Epithelial cell of prostate (primary cell): ENCODE measurements around the gene PKP2.

Experiments
- DNase-seq: peaks from one replicate; pipeline ENCODE4 v3.0.0-alpha.2; 2011; ENCODE audit warnings: low read depth, low spot score
- H3K27ac ChIP-seq: fragments of 450-650 bp; 2 replicates; pipeline ENCODE4 v1.5.1; 2017; ENCODE audit warnings: mild to moderate bottlenecking

Gene PKP2

DNA sequence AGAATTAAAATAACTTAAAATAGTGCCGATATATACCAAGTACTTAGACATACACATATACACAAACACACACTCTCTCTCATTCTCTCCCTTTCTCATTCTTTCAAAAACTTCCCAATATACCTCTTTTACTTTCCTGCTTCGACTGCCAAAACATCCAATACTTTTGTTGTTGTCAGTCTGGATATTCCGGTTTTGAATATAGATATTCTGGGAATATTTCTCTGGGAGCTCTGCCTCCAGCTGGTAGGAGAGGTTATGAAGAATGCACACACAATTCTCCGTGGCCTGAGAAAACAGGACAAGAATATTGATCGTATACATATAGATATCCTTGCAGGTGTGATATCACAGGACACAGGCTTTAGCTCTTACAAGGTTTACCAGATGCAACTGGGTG lies 74.2 kb downstream of the PKP2 start:
- H3K27ac ChIP-seq: peak overlapping the region; percentile 25
- no peak for DNase-seq

DNA sequence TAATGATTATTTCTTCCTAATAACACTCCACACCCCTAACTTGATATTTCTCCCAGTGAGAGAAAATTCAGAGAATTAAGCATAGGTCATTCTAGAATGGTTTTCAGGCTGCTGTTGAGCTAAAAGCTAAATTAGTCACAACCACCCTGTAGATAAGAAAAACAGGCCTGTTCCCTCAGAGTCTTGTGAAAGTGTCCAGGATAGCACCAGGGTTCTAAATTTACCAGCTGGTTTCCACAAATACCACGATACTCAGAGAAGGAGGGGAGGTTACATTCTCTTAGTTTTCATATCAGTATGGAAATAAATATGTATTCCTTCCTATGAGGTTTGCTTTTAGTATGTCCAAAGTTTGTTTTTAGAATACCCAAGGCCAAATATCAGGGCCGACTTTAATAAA lies 74.9 kb downstream of the PKP2 start:
- DNase-seq: no peak
- H3K27ac ChIP-seq: peak overlapping the region; percentile 25

DNA sequence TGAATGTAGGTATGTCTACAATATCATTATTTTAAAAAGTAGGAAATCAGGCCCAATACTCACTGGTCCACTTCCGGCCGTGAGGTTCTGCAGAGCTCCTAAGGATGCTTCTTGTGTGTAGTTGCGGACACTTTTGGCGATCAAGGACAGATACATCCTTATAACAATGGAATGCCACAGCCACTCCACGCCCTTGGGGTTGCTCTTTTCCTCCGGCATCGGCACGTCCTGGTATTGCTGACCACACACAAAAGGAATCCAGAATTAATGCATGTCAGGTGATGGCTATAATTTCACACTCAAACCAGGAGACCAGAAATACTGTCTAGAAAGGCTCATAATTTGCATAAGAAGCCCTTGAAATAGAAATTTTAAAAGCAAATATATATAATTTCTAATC lies 75.3 kb downstream of the PKP2 start:
- no peak for DNase-seq
- peak overlapping the region; percentile 25 for H3K27ac ChIP-seq

DNA sequence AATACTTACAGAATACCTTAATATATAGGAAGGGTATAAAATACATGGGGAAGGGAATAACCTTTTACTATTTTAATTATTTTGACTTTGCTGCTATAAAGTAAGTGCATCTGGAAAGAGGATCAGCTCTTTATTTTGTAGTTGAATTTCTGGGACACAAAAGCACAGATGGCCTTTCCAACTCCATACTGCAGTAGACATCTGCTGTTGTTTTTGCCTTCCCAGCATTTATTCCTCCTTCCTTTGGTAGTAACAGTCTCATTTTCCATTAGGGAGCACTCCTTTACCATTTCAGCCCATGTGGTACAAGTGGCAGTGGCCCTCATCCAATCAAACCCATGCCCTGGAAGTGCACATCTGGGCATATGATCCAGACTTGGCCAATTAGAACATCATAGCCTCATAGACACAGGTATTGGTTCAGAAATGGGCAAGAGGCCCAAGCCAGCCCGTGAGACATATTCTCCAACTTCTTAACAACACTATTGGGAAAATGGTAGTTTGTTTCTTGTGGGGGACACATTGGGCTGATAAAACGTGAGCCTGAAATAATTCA lies 76.1 kb downstream of the PKP2 start:
- DNase-seq: no peak
- no peak overlapping the region for H3K27ac ChIP-seq

DNA sequence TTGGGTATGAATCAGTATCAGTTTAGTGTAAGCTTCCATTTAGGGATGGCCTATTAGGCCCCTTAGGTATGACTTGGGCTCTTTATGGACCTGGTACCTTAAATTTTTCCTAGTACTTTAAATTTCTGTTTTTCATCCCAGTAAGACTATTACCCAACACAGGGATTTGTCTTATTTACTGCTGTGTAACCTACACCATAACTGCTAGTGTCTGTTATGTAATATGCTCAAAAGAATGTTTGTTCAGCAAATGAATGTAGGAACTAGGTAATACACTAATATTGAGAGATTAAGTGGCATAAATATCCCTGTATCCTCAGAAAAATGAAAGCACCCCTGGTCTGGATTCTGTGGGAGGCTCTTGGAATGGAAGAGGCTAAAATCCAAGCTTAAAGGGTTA lies 77.2 kb downstream of the PKP2 start:
- no peak overlapping the region for H3K27ac ChIP-seq
- DNase-seq: no peak

DNA sequence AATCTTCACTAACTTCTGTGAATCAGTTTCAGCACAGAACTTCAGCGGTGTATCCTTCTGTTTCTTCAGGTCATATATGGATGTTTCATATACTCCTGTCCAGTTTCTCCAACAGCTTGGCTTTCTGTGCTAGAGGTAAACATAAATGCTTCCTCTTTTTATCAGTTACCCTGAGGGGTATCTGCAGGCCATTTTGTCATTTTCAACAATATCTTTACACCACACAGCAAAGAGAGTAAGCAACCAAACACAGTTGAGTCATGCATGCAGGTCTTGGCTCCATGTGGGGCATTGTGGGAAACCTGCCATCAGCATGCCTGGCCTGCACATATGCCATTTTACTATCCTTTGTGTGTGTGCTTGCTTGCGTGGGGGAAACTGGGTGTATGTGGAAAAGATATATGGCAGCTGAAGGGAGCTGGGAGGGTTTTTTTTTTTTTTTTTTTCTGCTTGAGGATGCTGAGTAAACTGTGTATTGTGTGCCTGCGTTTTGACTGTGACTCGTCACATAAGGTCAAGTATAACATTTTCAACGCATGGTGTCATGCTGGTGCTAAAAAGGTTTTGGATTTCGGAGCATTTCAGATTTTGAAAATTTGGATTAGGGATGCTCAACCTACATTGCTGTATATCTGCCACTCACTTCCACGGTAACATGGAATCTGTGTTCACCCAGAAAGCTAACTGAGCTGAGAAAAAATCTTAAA lies 84.7 kb downstream of the PKP2 start:
- DNase-seq: no peak
- H3K27ac ChIP-seq: no peak overlapping the region

DNA sequence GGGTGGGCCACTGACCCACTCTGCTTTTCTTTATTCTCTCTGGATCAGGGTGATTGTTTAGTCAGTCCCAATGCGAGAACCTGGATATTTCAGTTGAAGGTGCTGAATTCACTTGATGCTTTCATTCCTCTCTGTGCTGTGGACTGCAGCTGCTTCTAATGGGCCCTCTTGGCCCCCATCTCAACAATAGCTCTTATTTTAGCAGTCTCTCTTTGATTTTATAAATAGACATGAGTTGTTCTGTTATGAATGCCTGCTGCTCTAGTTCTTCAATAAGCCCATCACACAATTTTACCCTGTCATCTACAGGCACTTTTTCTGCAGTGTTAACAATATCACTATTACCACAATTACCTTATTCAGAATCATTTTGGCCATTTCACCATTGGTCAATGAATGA lies 86.7 kb downstream of the PKP2 start:
- H3K27ac ChIP-seq: no peak overlapping the region
- no peak for DNase-seq

DNA sequence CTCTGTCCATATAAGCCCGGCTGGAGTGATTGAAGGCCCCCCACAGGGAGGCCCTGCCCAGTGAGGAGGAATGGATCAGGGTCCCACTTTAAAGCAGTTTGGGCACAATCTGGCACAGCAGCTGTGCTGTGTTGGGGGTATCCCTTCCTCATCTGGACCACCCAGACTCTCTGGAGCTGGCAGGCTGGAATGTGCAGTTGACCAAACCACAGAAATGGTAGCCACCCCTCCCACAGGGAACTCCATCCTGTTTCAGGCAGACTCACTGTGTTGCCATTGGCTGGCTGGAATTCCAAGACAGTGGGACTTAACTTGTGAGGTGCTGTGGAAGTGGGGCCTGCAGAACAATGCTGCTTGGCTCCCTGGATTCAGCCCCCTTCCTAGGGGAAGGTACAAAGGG lies 87.4 kb downstream of the PKP2 start:
- no peak for DNase-seq
- H3K27ac ChIP-seq: no peak overlapping the region

DNA sequence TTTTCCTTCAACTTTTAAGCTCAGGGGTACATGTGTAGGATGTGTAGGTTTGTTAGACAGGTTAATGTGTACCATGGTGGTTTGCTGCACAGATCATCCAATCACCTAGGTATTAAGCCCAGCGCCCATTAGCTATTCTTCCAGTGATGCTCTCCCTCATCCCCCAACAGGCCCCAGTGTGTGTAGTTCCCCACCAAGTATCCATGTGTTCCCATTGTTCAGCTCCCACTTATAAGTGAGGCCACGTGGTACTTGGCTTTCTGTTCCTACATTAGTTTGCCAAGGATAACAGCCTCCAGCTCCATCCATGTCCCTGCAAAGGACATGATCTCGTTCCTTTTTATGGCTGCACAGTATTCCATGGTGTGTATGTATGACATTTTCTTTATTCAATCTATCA lies 92.3 kb downstream of the PKP2 start:
- DNase-seq: no peak
- no peak overlapping the region for H3K27ac ChIP-seq

DNA sequence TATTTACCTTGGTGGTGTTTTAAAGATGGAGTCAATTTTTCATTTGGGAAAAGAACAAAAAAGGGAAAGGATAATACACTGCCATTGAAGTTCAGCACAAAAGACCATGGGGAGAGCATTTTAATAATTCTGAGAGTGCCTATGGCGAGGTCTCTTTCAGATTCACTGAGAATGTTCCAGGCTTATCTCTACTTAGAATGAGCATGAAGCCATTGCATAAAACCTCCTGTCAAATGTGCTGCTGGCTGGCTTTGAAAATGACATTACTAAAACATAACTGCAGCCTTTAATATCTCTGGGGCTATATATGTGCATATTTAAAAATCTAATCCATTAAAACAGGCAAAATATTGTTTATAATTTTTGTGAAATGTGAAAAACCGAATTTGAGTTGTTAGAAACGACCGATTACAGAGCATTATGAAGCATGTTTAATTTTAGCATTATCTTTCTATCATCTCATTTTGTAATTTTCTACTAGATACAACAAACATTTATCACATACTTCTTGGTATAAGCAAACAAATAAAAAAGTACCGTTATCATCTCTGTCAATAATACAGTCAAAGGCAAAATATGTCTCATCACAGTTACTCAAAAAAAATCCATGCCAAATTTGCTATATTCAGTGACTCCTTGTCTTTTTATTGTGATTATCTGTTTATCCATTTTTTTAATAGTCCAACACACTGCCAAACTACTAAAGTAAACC lies 95.2 kb downstream of the PKP2 start:
- no peak overlapping the region for H3K27ac ChIP-seq
- no peak for DNase-seq

DNA sequence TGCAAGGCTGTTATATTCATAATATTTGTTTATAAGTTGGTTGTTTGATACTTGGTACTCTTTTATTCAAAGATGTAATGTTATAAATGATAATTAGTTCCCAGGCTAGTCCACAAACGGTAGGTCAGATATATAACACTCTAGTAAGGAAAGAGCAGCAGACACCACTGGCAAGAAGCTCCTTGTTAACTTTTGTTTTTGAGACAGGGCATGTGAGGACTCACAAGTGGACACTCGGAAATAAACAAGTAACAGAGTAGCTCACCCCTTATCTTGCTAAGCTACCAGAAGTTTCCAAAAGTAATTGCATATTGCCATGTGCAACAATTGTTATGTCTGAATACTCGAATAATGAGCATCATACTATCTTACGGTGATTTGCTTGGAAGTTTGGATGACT lies 102.3 kb downstream of the PKP2 start:
- no peak overlapping the region for H3K27ac ChIP-seq
- DNase-seq: no peak

DNA sequence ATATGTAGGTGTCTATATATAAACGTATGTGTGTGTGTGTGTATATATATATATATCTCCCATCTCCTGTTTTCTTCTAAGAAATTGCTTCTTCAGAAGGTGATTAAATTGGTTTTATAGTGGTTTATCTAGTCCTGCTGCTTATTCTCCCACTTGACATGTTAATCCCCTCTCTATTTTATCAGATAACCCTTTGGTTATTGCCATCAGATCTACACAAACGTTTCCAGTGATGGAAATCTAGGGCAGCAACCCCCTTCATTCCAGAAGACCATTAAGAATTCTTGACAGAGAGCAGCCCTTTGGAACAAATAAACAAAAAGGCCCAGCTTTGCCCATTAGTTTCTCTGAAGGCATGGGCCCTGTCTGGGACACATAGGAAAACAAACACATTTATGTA lies 106.7 kb downstream of the PKP2 start:
- DNase-seq: no peak
- no peak overlapping the region for H3K27ac ChIP-seq

DNA sequence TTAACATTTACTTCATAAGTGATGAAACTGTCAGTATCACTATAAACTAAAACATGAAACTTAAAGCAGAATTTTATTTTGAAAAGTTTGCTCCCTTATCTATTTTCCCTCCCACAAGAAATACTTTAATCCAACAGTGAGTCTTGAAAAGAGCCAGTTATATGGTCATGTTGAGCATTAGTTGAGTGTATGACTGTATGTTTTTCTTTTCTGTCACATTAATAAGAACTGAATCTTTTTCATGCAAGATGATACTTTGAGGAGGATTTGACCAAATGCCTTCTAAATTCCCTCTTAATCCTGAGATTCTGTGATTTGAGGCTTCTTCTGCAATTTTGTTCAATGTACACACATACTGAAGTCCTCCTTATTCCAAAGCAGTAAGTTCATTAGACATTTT lies 107.1 kb downstream of the PKP2 start:
- no peak overlapping the region for H3K27ac ChIP-seq
- DNase-seq: no peak

DNA sequence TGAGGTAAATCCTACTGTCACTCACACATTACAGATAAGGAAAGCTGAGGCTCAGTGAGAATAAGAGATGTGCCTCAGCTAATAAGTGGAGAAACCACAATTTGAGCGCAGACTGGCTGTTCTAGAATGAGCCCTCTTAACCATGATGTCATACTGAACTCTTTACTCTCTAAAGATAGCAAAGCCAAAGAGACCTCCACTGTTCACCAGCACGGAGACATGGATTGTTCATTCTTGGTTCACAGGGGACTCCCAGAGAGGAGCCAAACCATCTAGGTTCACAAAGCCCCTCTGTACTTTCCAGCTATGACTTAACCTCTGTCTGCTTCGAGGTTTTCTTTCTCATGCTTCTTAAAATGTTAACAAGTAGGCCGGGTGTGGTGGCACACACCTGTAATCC lies 108.2 kb downstream of the PKP2 start:
- no peak for DNase-seq
- no peak overlapping the region for H3K27ac ChIP-seq

DNA sequence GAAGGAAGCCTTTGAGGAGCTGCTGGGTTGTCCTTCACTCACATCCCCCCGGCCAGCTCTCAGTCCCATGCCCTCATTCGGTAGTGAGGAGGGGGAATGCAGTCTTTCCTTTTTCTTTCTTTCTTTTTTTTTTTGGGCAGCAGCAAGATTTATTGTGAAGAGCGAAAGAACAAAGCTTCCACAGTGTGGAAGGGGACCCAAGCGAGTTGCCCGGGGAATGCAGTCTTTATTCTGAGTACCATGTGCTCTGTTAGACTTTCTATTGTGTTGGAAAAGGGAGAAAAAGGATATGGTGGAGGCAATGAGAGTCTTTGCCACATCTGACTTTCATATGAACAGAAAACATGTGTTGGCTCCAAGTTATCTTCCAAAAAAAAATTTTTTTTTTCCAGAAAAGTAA lies 111.0 kb downstream of the PKP2 start:
- DNase-seq: no peak
- no peak overlapping the region for H3K27ac ChIP-seq

DNA sequence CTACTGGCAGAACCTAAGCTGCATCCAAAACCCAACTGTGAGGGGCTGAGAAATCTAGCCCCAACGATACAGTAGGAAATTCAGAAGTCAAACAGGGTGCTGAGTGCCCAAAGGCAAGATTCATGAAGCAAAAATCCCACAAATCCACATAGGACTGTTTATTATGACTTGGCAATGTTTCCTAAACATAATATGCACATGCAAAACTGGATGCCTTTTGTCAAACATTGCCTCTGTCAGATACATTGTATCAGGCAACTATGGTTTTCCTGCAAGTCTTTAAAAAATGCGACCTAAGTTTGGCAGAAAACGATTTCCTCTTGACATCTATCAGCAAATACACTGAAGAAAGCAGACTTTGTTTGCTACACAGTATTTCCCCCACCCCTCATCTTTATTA lies 113.5 kb downstream of the PKP2 start:
- no peak overlapping the region for H3K27ac ChIP-seq
- DNase-seq: no peak

DNA sequence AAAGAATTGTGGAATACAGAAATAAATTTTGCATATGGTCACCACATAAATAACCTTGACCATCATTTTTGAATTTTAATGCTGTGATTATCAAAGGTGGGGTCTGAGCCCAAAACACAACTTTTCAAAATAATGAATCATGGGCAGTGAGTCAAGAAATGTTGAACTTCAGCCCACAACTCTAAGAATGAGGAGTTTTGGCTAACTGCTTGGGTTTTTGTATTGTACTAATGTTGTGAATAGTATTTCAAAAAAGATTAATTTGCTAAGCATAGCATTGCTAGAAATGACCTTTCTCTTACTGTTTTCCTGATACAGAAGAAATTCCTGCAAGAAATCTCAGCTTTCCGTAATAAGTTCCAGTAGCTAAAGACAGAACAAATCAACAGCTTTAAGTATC lies 116.5 kb downstream of the PKP2 start:
- no peak for DNase-seq
- H3K27ac ChIP-seq: no peak overlapping the region

DNA sequence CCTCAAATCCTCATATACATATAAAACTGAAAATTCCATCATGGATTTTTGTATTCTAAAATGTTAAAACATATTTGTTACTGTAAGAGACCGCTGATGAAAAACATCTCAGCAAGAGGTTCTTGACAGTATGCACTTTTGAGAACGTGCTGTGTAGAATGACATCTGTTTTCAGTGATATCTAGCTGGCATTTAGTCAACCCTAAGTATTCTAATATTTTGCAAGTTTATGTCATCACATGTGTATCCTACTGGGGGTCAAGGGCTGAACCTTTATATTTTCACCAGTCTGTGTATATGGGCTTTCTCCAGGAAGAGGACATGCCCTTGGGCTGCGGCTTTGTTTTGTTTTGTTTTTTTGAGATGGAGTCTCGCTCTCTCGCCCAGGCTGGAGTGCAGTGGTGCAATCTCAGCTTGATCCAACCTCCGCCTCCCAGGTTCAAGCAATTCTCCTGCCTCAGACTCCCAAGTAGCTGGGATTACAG lies 118.8 kb downstream of the PKP2 start:
- DNase-seq: no peak
- H3K27ac ChIP-seq: no peak overlapping the region

DNA sequence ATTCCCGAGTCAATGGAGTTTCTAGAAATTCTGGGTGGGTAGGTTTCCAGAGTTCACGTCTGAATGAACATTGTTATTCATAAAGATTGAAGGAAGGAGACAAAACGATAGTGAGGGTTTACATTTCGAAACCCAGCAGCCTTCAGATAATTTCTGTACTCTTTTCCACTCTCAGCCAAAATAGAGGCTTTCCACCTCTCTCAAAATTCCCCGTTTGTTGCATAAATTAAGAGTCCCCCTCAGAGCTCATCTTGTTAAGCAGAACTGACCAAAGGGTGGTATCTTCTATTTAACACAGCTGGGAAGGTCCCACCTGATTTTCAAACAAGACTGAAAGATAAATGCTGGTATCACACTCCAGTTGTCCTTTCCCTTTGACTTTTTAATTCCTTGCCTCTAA lies 119.4 kb downstream of the PKP2 start:
- DNase-seq: no peak
- no peak overlapping the region for H3K27ac ChIP-seq

DNA sequence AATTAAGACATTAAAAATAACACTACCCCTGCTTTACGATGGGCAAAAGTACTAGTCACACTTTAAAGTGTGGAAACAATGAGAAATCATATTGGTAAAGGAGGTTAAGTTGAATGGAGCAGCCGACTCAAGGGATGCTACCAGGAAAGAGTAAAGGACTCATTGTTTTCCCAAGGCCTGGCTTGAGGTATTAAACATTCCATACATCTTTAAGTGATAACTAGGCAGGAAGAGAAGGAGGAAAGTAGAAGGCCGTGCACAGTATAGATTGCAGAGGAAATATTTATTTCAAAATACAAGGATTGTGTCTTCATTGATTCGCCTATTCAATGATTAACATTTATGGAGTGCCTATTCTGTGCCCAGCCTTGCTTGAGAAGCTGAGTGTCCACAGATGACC lies 120.3 kb downstream of the PKP2 start:
- H3K27ac ChIP-seq: peak overlapping the region; percentile 23
- no peak for DNase-seq

DNA sequence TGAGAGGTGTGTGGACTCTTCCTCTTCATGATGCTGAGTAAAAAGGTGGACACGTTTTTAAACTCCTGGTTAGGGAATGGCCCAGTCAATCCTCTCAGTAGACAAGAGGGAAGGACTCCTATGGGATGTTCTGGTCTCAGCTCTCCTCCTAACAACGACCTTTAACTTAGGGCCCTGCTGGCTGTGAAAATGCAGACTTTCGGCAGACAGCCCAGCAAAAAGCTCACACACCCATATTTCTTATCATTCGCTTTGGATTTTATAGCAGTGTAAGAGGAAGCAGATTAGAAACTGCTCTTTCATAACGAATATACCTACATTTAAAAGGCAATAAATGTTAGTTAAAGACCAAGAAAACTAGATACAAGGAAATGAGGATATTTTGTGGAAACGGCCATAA lies 122.9 kb downstream of the PKP2 start:
- H3K27ac ChIP-seq: no peak overlapping the region
- no peak for DNase-seq

DNA sequence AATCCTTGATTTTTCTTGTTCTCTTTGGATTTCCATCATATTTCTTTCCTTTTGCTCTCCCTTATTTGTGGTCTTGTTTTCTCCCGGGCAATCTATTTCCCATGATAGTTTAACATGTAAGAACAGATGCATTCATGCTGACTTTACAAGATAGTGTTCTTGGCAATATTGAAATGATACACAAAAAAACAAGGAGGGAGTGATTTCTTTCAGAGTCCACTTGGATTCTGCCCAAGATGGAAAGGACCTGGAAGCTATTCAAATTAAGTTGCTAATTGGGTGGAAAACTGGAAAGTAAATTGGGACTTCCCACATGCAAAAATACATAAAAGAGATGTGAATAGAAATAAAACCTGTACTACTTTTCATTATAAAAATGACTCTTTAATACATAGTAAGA lies 126.4 kb downstream of the PKP2 start:
- DNase-seq: no peak
- H3K27ac ChIP-seq: no peak overlapping the region
